HUES6 (cell line): Measurements from ENCODE around the gene RPS6KA4.

Experiments
- H3K27ac ChIP-seq: 2 replicates; pipeline ENCODE4 v1.7.0; 2013; ENCODE audit warnings: low read depth, mild to moderate bottlenecking, low read length, inconsistent platforms
- H3K27me3 ChIP-seq: 2 replicates; pipeline ENCODE4 v1.6.1; 2013; ENCODE audit warnings: low read length; ENCODE audit not compliant: control insufficient read depth, insufficient read depth
- H3K36me3 ChIP-seq: 2 replicates; pipeline ENCODE4 v1.6.1; 2013; ENCODE audit warnings: low read length; ENCODE audit not compliant: control insufficient read depth, insufficient read depth
- H3K4me1 ChIP-seq: 2 replicates; pipeline ENCODE4 v1.6.1; 2013; ENCODE audit warnings: low read length; ENCODE audit not compliant: control insufficient read depth, insufficient read depth
- H3K4me3 ChIP-seq: 2 replicates; pipeline ENCODE4 v1.5.1; 2013; ENCODE audit warnings: low read depth, low read length
- H3K9ac ChIP-seq: one replicate; pipeline ENCODE4 v1.6.1; 2013; ENCODE audit warnings: mild to moderate bottlenecking, low read length
- H3K9me3 ChIP-seq: 2 replicates; pipeline ENCODE4 v1.6.1; 2013; ENCODE audit warnings: low read depth, low read length; ENCODE audit not compliant: control insufficient read depth, insufficient read depth

Gene RPS6KA4

GRCh38 chr11:64341851-64342791, 16.8 kb upstream of the RPS6KA4 start:
- Histone ChIP-seq H3K9ac (no peak overlapping the region), H3K4me3 (peak overlapping the region; percentile 63)

GRCh38 chr11:64342869-64343745, 15.9 kb upstream of the RPS6KA4 start:
- Histone ChIP-seq H3K9me3 (no peaks in the 10 kb centered on the region), H3K27ac (no peak overlapping the region), H3K4me1 (peaks cover 20% of the 10 kb centered on the region), H3K4me3 (peak overlapping the region; percentile 63), H3K36me3 (no peaks in the 10 kb centered on the region), H3K9ac (no peak overlapping the region), H3K27me3 (no peaks in the 10 kb centered on the region)

More at GRCh38 chr11:64341851-64342791, 16.8 kb upstream of the RPS6KA4 start:
- Histone ChIP-seq H3K27ac (no peak overlapping the region), H3K9me3 (no peaks in the 10 kb centered on the region), H3K36me3 (no peaks in the 10 kb centered on the region), H3K27me3 (no peaks in the 10 kb centered on the region), H3K4me1 (peaks cover 20% of the 10 kb centered on the region)

- H3K27ac ChIP-seq, result no peak overlapping the region
- H3K9ac ChIP-seq, result no peak overlapping the region
- H3K4me1 ChIP-seq, result peaks cover 26% of the 10 kb centered on the region
- no peaks in the 10 kb centered on the region for H3K36me3 ChIP-seq
- H3K27me3 ChIP-seq, result no peaks in the 10 kb centered on the region
- H3K4me3 ChIP-seq, result no peak overlapping the region
- H3K9me3 ChIP-seq, result no peaks in the 10 kb centered on the region
Measured at GRCh38 chr11:64343767-64344559, 15.0 kb upstream of the RPS6KA4 start.

- Histone ChIP-seq H3K9ac (no peak overlapping the region), H3K27me3 (no peaks in the 10 kb centered on the region), H3K27ac (no peak overlapping the region), H3K36me3 (no peaks in the 10 kb centered on the region), H3K4me1 (peaks cover 27% of the 10 kb centered on the region), H3K9me3 (no peaks in the 10 kb centered on the region), H3K4me3 (no peak overlapping the region)
Measured at GRCh38 chr11:64344787-64345186, 14.2 kb upstream of the RPS6KA4 start.

- H3K36me3 ChIP-seq, result no peaks in the 10 kb centered on the region
- no peak overlapping the region for H3K27ac ChIP-seq
- H3K9ac ChIP-seq, result no peak overlapping the region
- no peak overlapping the region for H3K4me3 ChIP-seq
- H3K4me1 ChIP-seq, result peaks cover 15% of the 10 kb centered on the region
- no peaks in the 10 kb centered on the region for H3K9me3 ChIP-seq
- H3K27me3 ChIP-seq, result no peaks in the 10 kb centered on the region
Measured at GRCh38 chr11:64347193-64347867, 11.6 kb upstream of the RPS6KA4 start.

GRCh38 chr11:64348383-64349024, 10.5 kb upstream of the RPS6KA4 start:
- H3K9ac ChIP-seq, result no peak overlapping the region
- no peaks in the 10 kb centered on the region for H3K9me3 ChIP-seq
- no peaks in the 10 kb centered on the region for H3K36me3 ChIP-seq
- peaks cover 8% of the 10 kb centered on the region for H3K4me1 ChIP-seq
- no peak overlapping the region for H3K4me3 ChIP-seq
- H3K27ac ChIP-seq, result no peak overlapping the region
- no peaks in the 10 kb centered on the region for H3K27me3 ChIP-seq

GRCh38 chr11:64349025-64349387, 10.0 kb upstream of the RPS6KA4 start:
- no peak overlapping the region for H3K9ac ChIP-seq
- peaks cover 7% of the 10 kb centered on the region; the same call in 1 of the 2 replicates for H3K4me1 ChIP-seq
- no peak overlapping the region for H3K4me3 ChIP-seq
- H3K9me3 ChIP-seq, result no peaks in the 10 kb centered on the region
- H3K27ac ChIP-seq, result no peak overlapping the region
- no peaks in the 10 kb centered on the region for H3K27me3 ChIP-seq
- no peaks in the 10 kb centered on the region for H3K36me3 ChIP-seq

- Histone ChIP-seq H3K36me3 (no peaks in the 10 kb centered on the region), H3K9ac (no peak overlapping the region), H3K27me3 (no peaks in the 10 kb centered on the region), H3K4me3 (no peak overlapping the region), H3K27ac (no peak overlapping the region), H3K9me3 (no peaks in the 10 kb centered on the region), H3K4me1 (peaks cover 7% of the 10 kb centered on the region; the same call in 1 of the 2 replicates)
Measured at GRCh38 chr11:64349404-64349803, 9.6 kb upstream of the RPS6KA4 start.

- Histone ChIP-seq H3K36me3 (no peaks in the 10 kb centered on the region), H3K27ac (no peak overlapping the region), H3K4me3 (no peak overlapping the region), H3K4me1 (peaks cover 13% of the 10 kb centered on the region), H3K27me3 (no peaks in the 10 kb centered on the region), H3K9ac (no peak overlapping the region), H3K9me3 (no peaks in the 10 kb centered on the region)
Measured at GRCh38 chr11:64351136-64351631, 7.8 kb upstream of the RPS6KA4 start.
